ENCODE results near the gene STIMATE. TPM values are rescaled to one million over a fixed set of nuclear protein-coding genes. Genes with fewer than 3 reads are reported as not detected.

Gene STIMATE
- total RNA-seq, 6 experiments from 2014 or later = 17.4 to 48.5 (median 33.8) TPM

GRCh38 chr3:52859686-52860423 is 37.5 kb downstream of the STIMATE start:
- no peaks in the 10 kb centered on the region for H3K27me3 ChIP-seq
- H3K4me3 ChIP-seq = no peak overlapping the region
- no peaks in the 10 kb centered on the region for H3K36me3 ChIP-seq
- H3K9me3 ChIP-seq = no peaks in the 10 kb centered on the region
- intact Hi-C loops (cut with DNase I) = loop anchor here (10.0 kb wide), 1 partner anchor 215 kb away; no protein-coding TSS in a partner anchor
- ATAC-seq (peak in 1 of 4 donors; percentile 22), DNase-seq (no peak)
- no peak overlapping the region for H3K27ac ChIP-seq
- H3K4me1 ChIP-seq = no peaks in the 10 kb centered on the region
- TF ChIP-seq CTCF (IDR thresholded peaks at IDR 0.05) (no peak), POLR2A (IDR thresholded peaks at IDR 0.05) (no peak)
- 96% methylated on average over 3 of the region's 8 CpGs for whole genome bisulfite sequencing (ENCODE audit: insufficient coverage, low coverage, low lambda C conversion rate, missing lambda C conversion rate)

GRCh38 chr3:52857864-52858263 is 39.5 kb downstream of the STIMATE start:
- DNase-seq (no peak), ATAC-seq (no peak)
- WGBS (ENCODE audit: insufficient coverage, low coverage, low lambda C conversion rate, missing lambda C conversion rate) = 100% methylated on average over 5 of the region's 5 CpGs
- H3K4me1 ChIP-seq = no peaks in the 10 kb centered on the region
- H3K36me3 ChIP-seq = no peaks in the 10 kb centered on the region
- no peak overlapping the region for H3K4me3 ChIP-seq
- no peaks in the 10 kb centered on the region for H3K9me3 ChIP-seq
- intact Hi-C loops (cut with DNase I) = loop anchor here in 1 of 2 donors (10.0 kb wide), 1 partner anchor 217 kb away; no protein-coding TSS in a partner anchor
- no peaks in the 10 kb centered on the region for H3K27me3 ChIP-seq
- TF ChIP-seq CTCF (IDR thresholded peaks at IDR 0.05) = no peak
- no peak for TF ChIP-seq POLR2A (IDR thresholded peaks at IDR 0.05)
- H3K27ac ChIP-seq = no peak overlapping the region

- H3K36me3 ChIP-seq = peaks cover 0 to 4% (median 2%) of the 10 kb centered on the region in 4 donors
- TF ChIP-seq POLR2A (IDR thresholded peaks at IDR 0.05) (no peak), CTCF (IDR thresholded peaks at IDR 0.05) (no peak)
- DNase-seq = no peak
- H3K4me1 ChIP-seq = no peaks in the 10 kb centered on the region
- no peak for ATAC-seq
- no peak overlapping the region for H3K4me3 ChIP-seq
- H3K27me3 ChIP-seq = no peaks in the 10 kb centered on the region
- H3K9me3 ChIP-seq = no peaks in the 10 kb centered on the region
- 83% methylated on average over 2 of the region's 3 CpGs for WGBS (ENCODE audit: insufficient coverage, low coverage, low lambda C conversion rate, missing lambda C conversion rate)
- intact Hi-C loops (cut with DNase I) = loop anchor here in 1 of 2 donors (10.0 kb wide), 1 partner anchor 218 kb away; no protein-coding TSS in a partner anchor
- H3K27ac ChIP-seq = no peak overlapping the region
Measured at GRCh38 chr3:52857133-52857532, 40.2 kb downstream of the STIMATE start.

GRCh38 chr3:52856666-52857065 is 40.7 kb downstream of the STIMATE start:
- DNase-seq (no peak), ATAC-seq (no peak)
- H3K4me3 ChIP-seq = no peak overlapping the region
- intact Hi-C loops (cut with DNase I) = loop anchor here in 1 of 2 donors (10.0 kb wide), 1 partner anchor 218 kb away; no protein-coding TSS in a partner anchor
- 83% methylated on average over 2 of the region's 5 CpGs for WGBS (ENCODE audit: insufficient coverage, low coverage, low lambda C conversion rate, missing lambda C conversion rate)
- H3K36me3 ChIP-seq = peaks cover 0 to 9% (median 6%) of the 10 kb centered on the region in 4 donors
- H3K27ac ChIP-seq = no peak overlapping the region
- H3K27me3 ChIP-seq = no peaks in the 10 kb centered on the region
- H3K9me3 ChIP-seq = no peaks in the 10 kb centered on the region
- TF ChIP-seq CTCF (IDR thresholded peaks at IDR 0.05) (no peak), POLR2A (IDR thresholded peaks at IDR 0.05) (no peak)
- no peaks in the 10 kb centered on the region for H3K4me1 ChIP-seq
